Esophagus squamous epithelium (tissue), 4 donors: ENCODE results near the gene GPSM3.

Experiments used
- CTCF ChIP-seq, 6 experiments: fragments of 450-650 bp in 4 of 6; fragments of 200-600 bp in 2 of 6; sonication (generic) in 2 of 6; IDR thresholded peaks; one replicate each; pipeline ENCODE4 v1.5.1; 2016 to 2019; ENCODE audit warnings: antibody characterized with exemption in 6 of 6, mild to moderate bottlenecking in 4 of 6, moderate library complexity in 4 of 6
- POLR2A ChIP-seq, 4 donors: fragments of 450-650 bp; IDR thresholded peaks; one replicate each; pipeline ENCODE4 v1.6.1; 2017; ENCODE audit warnings: antibody characterized with exemption in 4 of 4, mild to moderate bottlenecking in 4 of 4, moderate library complexity in 3 of 4

GRCh38 chr6:32176476-32177182, 15.8 kb downstream of the GPSM3 start:
- TF ChIP-seq CTCF (IDR thresholded peaks at IDR 0.05) (no peak), POLR2A (IDR thresholded peaks at IDR 0.05) (no peak)
